K562 (cell line): ENCODE results near the gene SPIN1.

Experiments used
- CAMTA2 ChIP-seq: fragments of 250-450 bp; sonication (Bioruptor Pico); conservative IDR thresholded peaks from 2 replicates; pipeline ENCODE4 v1.5.1; 2022
- CHD2 ChIP-seq: IDR thresholded peaks from 2 replicates; pipeline ENCODE4 v1.6.1; 2011; ENCODE audit warnings: low read depth, low read length
- ETV5 ChIP-seq: sonication (generic); formaldehyde crosslinking; IDR thresholded peaks from 2 replicates; pipeline ENCODE4 v1.4.0; 2020; ENCODE audit warnings: low read depth, mild to moderate bottlenecking, missing genetic modification reagents
- EWSR1 ChIP-seq: fragments of 450-650 bp; IDR thresholded peaks from 2 replicates; pipeline ENCODE4 v1.6.1; 2018; ENCODE audit warnings: borderline replicate concordance, mild to moderate bottlenecking, low read depth, moderate library complexity; ENCODE audit not compliant: partially characterized antibody
- GTF2F1 ChIP-seq: IDR thresholded peaks from 2 replicates; pipeline ENCODE4 v1.6.1; 2011; ENCODE audit warnings: low read depth, low read length, improper control_type of control experiment
- HNRNPLL ChIP-seq: fragments of 200-400 bp; formaldehyde crosslinking; IDR thresholded peaks from 2 replicates; pipeline ENCODE4 v1.6.1; 2017; ENCODE audit warnings: low read length, low read depth, mild to moderate bottlenecking; ENCODE audit not compliant: poor library complexity, severe bottlenecking
- POLR2G ChIP-seq: fragments of 200-400 bp; formaldehyde crosslinking; IDR thresholded peaks from 2 replicates; pipeline ENCODE4 v1.6.1; 2017; ENCODE audit warnings: low read depth, mild to moderate bottlenecking, antibody characterized with exemption, low read length, moderate library complexity
- SMC3 ChIP-seq: conservative IDR thresholded peaks from 2 replicates; pipeline ENCODE4 v1.6.1; 2011; ENCODE audit warnings: low read depth, low read length, improper control_type of control experiment; ENCODE audit not compliant: insufficient read depth
- SRF ChIP-seq, 2 experiments: fragments of 250-450, 450-650 bp in 1 of 2; sonication (Bioruptor Pico) in 1 of 2; sonication (generic) in 1 of 2; formaldehyde crosslinking; IDR thresholded peaks; 2 replicates each; pipeline versions ENCODE4 v1.5.0 to v1.5.1; 2020 to 2022; ENCODE audit warnings: mild to moderate bottlenecking in 1 of 2, missing genetic modification reagents in 1 of 2
- TAF1 ChIP-seq: IDR thresholded peaks from 2 replicates; pipeline ENCODE4 v1.6.1; 2011; ENCODE audit warnings: mild to moderate bottlenecking, low read length, moderate library complexity; ENCODE audit not compliant: insufficient read depth, control insufficient read depth, severe bottlenecking; ENCODE audit errors: extremely low read depth
- TEAD4 ChIP-seq, 2 experiments: sonication (generic) in 1 of 2; formaldehyde crosslinking in 1 of 2; IDR thresholded peaks; 2 replicates each; pipeline versions ENCODE4 v1.6.1 to v1.8.0; 2012 to 2022; ENCODE audit warnings: borderline replicate concordance in 1 of 2, inconsistent platforms in 1 of 2, low read length in 1 of 2, mild to moderate bottlenecking in 1 of 2, missing genetic modification reagents in 1 of 2
- ZNF318 ChIP-seq, 2 experiments: fragments of 450-650 bp; IDR thresholded peaks; 2 replicates each; pipeline ENCODE4 v1.6.1; 2016; ENCODE audit warnings: mild to moderate bottlenecking in 2 of 2, borderline replicate concordance in 1 of 2, low read depth in 1 of 2, moderate library complexity in 1 of 2

GRCh38 chr9:88494983-88495721 is 106.9 kb downstream of the SPIN1 start:
- no peak for TF ChIP-seq TAF1
- no peak for TF ChIP-seq TEAD4 (IDR thresholded peaks at IDR 0.05; ENCODE audit: low read length)
- TF ChIP-seq TEAD4 (CRISPR knock-in tag; IDR thresholded peaks at IDR 0.05; ENCODE audit: borderline replicate concordance): no peak
- no peak for TF ChIP-seq ETV5 (CRISPR knock-in tag)
- no peak for TF ChIP-seq CAMTA2
- TF ChIP-seq SRF (CRISPR knock-in tag; IDR thresholded peaks at IDR 0.05): no peak
- TF ChIP-seq POLR2G: no peak
- no peak for TF ChIP-seq GTF2F1
- TF ChIP-seq CHD2: no peak
- TF ChIP-seq EWSR1: no peak
- TF ChIP-seq SMC3: no peak
- TF ChIP-seq ZNF318 (IDR thresholded peaks at IDR 0.05; ENCODE audit: borderline replicate concordance in 1 of 2, low read depth in 1 of 2): no peak
- TF ChIP-seq HNRNPLL: no peak
